HCT116 (cell line): ENCODE results near the gene ARHGAP42. TPM values are rescaled to one million over a fixed set of nuclear protein-coding genes. Genes with fewer than 3 reads are reported as not detected.

Experiments used
- ATAC-seq: fragments of 200-7000 bp; cut with Tn5 transposase; 2 replicates; pipeline ENCODE4 v1.9.1; 2020; ENCODE audit warnings: mild to moderate bottlenecking, moderate library complexity
- BruUV-seq: library from RNA; stranded (reverse); fragments of 400-500 nt; replicated peaks from 2 replicates; lab custom pipeline; 2021; lab: Mats Ljungman, UMichigan
- CTCF ChIA-PET: fragments of 300-600 bp; sonication (Branson Sonifier 250); formaldehyde crosslinking; loops from one replicate; lab custom pipeline; 2021; ENCODE audit warnings: antibody characterized with exemption; lab: Charles Lee
- POLR2A ChIA-PET: fragments of 300-600, 350-600 bp; sonication (Branson Sonifier 250); formaldehyde crosslinking; loops from one replicate; lab custom pipeline; 2021; ENCODE audit warnings: antibody characterized with exemption; lab: Charles Lee
- RAD21 ChIA-PET, 2 experiments: fragments of 300-600 bp; sonication (Branson Sonifier 250); formaldehyde crosslinking; loops; one replicate each; lab custom pipeline; 2023; ENCODE audit warnings: low total read pairs in 2 of 2; ENCODE audit not compliant: uncharacterized antibody in 2 of 2, unreplicated experiment in 2 of 2, low non-redundant PET in 1 of 2; lab: Charles Lee
- DNase-seq: peaks from one replicate; pipeline ENCODE4 v3.0.0-alpha.2; 2010; ENCODE audit warnings: low read depth, low spot score
- H2AFZ ChIP-seq: fragments of 200-600 bp; shearing (Covaris generic), sonication (generic); 2 replicates; pipeline ENCODE4 v1.6.1; 2017; ENCODE audit warnings: low read depth, mixed run types, mixed read lengths, antibody characterized with exemption, low read length; ENCODE audit not compliant: poor library complexity, severe bottlenecking
- H3K27ac ChIP-seq: 2 replicates; pipeline ENCODE4 v1.5.1; 2012; ENCODE audit warnings: low read depth, low read length
- H3K27me3 ChIP-seq: fragments of 200-600 bp; sonication (generic); 2 replicates; pipeline ENCODE4 v1.6.1; 2016; ENCODE audit warnings: mixed run types, low read length, mixed read lengths; ENCODE audit not compliant: insufficient read depth
- H3K36me3 ChIP-seq, 2 experiments: fragments of 200-500 bp in 1 of 2; fragments of 200-600 bp in 1 of 2; sonication (Bioruptor generic) in 1 of 2; sonication (generic) in 1 of 2; 2 replicates each; pipeline versions ENCODE4 v1.5.1 to v1.6.1; 2014 to 2016; ENCODE audit warnings: low read length in 2 of 2, inconsistent platforms in 1 of 2, mixed read lengths in 1 of 2, mixed run types in 1 of 2; ENCODE audit not compliant: insufficient read depth in 2 of 2, control insufficient read depth in 1 of 2
- H3K4me1 ChIP-seq, 2 experiments: fragments of 200-600 bp in 1 of 2; sonication (generic) in 1 of 2; 2 replicates each; pipeline versions ENCODE4 v1.5.1 to v1.6.1; 2012 to 2017; ENCODE audit warnings: low read length in 2 of 2, inconsistent platforms in 1 of 2, mild to moderate bottlenecking in 1 of 2, mixed read lengths in 1 of 2, mixed run types in 1 of 2, moderate library complexity in 1 of 2; ENCODE audit not compliant: insufficient read depth in 2 of 2, control insufficient read depth in 1 of 2
- H3K4me2 ChIP-seq: fragments of 200-600 bp; sonication (generic); 2 replicates; pipeline ENCODE4 v1.6.1; 2017; ENCODE audit warnings: mixed run types, low read length, mixed read lengths
- H3K4me3 ChIP-seq, 2 experiments: fragments of 200-600 bp in 1 of 2; sonication (generic) in 1 of 2; replicated peaks in 1 of 2; 2 replicates each; pipeline ENCODE4 v1.5.1; 2011 to 2016; ENCODE audit warnings: low read length in 2 of 2, control low read depth in 1 of 2, low read depth in 1 of 2, mild to moderate bottlenecking in 1 of 2, mixed read lengths in 1 of 2, mixed run types in 1 of 2
- H3K79me2 ChIP-seq: fragments of 200-600 bp; sonication (generic); 2 replicates; pipeline ENCODE4 v1.6.1; 2017; ENCODE audit warnings: mild to moderate bottlenecking, mixed run types, low read length, moderate library complexity, mixed read lengths; ENCODE audit not compliant: insufficient read depth
- H3K9ac ChIP-seq: fragments of 200-600 bp; sonication (generic); 2 replicates; pipeline ENCODE4 v1.6.1; 2016; ENCODE audit warnings: low read length, mixed read lengths
- H3K9me2 ChIP-seq: fragments of 200-600 bp; sonication (generic), shearing (Covaris generic); 2 replicates; pipeline ENCODE4 v1.6.1; 2017; ENCODE audit warnings: mixed run types, mild to moderate bottlenecking, moderate library complexity; ENCODE audit not compliant: insufficient read depth
- H3K9me3 ChIP-seq, 2 experiments: fragments of 200-500 bp in 1 of 2; fragments of 200-600 bp in 1 of 2; sonication (Bioruptor generic) in 1 of 2; sonication (generic) in 1 of 2; 2 replicates each; pipeline ENCODE4 v1.6.1; 2014 to 2017; ENCODE audit warnings: low read length in 2 of 2, mixed read lengths in 2 of 2, inconsistent platforms in 1 of 2, low read depth in 1 of 2, mild to moderate bottlenecking in 1 of 2, mixed run types in 1 of 2, moderate library complexity in 1 of 2; ENCODE audit not compliant: control insufficient read depth in 1 of 2, insufficient read depth in 1 of 2
- H4K20me1 ChIP-seq: fragments of 200-600 bp; sonication (generic), shearing (Covaris generic); 2 replicates; pipeline ENCODE4 v1.6.1; 2017; ENCODE audit warnings: mixed run types, mild to moderate bottlenecking, moderate library complexity; ENCODE audit not compliant: insufficient read depth
- CBX3 ChIP-seq: IDR thresholded peaks from 2 replicates; pipeline ENCODE4 v1.6.1; 2012; ENCODE audit warnings: low read depth
- ELF1 ChIP-seq: IDR thresholded peaks from 2 replicates; pipeline ENCODE4 v1.6.1; 2012; ENCODE audit warnings: low read depth, borderline replicate concordance
- RAD21 ChIP-seq: IDR thresholded peaks from 2 replicates; pipeline ENCODE4 v1.6.1; 2012; ENCODE audit warnings: low read depth, mild to moderate bottlenecking
- SIN3A ChIP-seq: IDR thresholded peaks from 2 replicates; pipeline ENCODE4 v1.6.1; 2012; ENCODE audit warnings: low read depth
- SP1 ChIP-seq: IDR thresholded peaks from 2 replicates; pipeline ENCODE4 v1.6.1; 2012; ENCODE audit warnings: low read depth
- SRF ChIP-seq: IDR thresholded peaks from 2 replicates; pipeline ENCODE4 v1.6.1; 2012; ENCODE audit warnings: low read depth
- YY1 ChIP-seq: IDR thresholded peaks from 2 replicates; pipeline ENCODE4 v1.6.1; 2011; ENCODE audit warnings: low read length, low read depth, moderate library complexity, mild to moderate bottlenecking; ENCODE audit not compliant: insufficient replicate concordance; ENCODE audit errors: extremely low read depth
- ZNF274 ChIP-seq: fragments of 200-500 bp; sonication (Bioruptor generic); IDR thresholded peaks from 2 replicates; pipeline ENCODE4 v1.6.1; 2014; ENCODE audit warnings: mild to moderate bottlenecking, low read depth, low read length, inconsistent platforms
- intact Hi-C: fragments of 100-400 bp; cut with micrococcal nuclease; formaldehyde crosslinking; loops from 2 replicates; pipeline ENCODE4 v1.10.0; 2022
- total RNA-seq: library from RNA; stranded (reverse); gene quantifications from one replicate; pipeline ENCODE4 v1.2.1, GENCODE V29; 2021; ENCODE audit not compliant: unreplicated experiment
- TF ChIP-seq, protein P1 (sequence below), 3 experiments: fragments of 200-600 bp in 1 of 3; sonication (generic) in 1 of 3; IDR thresholded peaks in 2 of 3; conservative IDR thresholded peaks in 1 of 3; 2 replicates each; pipeline ENCODE4 v1.5.1; 2012 to 2017; ENCODE audit warnings: low read depth in 2 of 3, low read length in 2 of 3, antibody characterized with exemption in 1 of 3, borderline replicate concordance in 1 of 3, control low read depth in 1 of 3, mild to moderate bottlenecking in 1 of 3, mixed read lengths in 1 of 3, mixed run types in 1 of 3, moderate library complexity in 1 of 3; ENCODE audit not compliant: insufficient read depth in 1 of 3

ARHGAP42 gene
- total RNA-seq, 1 experiment from 2014 or later, result 12.3 TPM

DNA sequence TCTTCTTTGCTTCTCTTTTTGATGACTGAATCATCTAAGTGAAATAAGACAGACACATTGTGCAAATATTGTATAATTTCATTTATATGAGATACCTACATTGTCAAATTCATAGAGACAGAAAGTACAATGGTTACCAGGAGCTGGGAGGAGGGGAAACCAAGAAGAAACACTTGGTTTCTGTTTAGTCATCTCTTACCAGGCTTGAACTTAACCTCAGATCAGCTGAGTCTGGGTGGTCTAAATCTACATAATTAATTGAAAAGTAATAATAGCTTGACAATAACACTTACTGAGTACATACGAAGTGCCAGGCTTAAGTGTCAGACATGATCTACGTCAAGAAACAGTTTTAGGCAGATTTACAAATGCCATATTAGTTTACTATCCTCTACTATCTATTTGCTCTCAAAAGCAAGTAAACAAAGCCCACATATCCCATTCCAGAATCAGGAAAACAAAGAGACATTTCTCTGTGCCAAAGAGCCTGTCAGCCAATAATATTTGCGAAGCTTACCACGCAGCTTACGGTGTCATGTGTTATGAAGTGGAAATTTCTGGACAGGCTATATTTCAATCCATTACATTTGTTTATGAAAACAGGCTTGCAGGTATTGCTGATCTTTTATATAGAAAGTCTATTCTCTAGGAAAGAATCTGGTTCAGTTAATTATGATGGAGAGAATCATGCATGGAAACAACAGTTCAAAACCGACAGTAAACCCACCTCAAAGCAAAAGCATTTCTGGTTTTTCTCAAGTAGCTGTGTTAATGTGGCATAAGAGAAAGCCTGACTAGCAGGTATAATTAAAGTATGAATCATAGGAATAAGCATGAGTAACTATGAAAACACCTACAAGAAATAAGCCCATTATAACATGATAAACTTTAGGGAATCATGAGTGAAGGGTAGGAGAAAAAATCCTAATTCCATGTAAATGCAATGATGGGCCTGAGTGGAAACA, 2.7 kb upstream of the ARHGAP42 start (continued):
- TF ChIP-seq, protein P1, sequence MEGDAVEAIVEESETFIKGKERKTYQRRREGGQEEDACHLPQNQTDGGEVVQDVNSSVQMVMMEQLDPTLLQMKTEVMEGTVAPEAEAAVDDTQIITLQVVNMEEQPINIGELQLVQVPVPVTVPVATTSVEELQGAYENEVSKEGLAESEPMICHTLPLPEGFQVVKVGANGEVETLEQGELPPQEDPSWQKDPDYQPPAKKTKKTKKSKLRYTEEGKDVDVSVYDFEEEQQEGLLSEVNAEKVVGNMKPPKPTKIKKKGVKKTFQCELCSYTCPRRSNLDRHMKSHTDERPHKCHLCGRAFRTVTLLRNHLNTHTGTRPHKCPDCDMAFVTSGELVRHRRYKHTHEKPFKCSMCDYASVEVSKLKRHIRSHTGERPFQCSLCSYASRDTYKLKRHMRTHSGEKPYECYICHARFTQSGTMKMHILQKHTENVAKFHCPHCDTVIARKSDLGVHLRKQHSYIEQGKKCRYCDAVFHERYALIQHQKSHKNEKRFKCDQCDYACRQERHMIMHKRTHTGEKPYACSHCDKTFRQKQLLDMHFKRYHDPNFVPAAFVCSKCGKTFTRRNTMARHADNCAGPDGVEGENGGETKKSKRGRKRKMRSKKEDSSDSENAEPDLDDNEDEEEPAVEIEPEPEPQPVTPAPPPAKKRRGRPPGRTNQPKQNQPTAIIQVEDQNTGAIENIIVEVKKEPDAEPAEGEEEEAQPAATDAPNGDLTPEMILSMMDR (IDR thresholded peaks at IDR 0.05 in 2 of 3, conservative IDR thresholded peaks at IDR 0.05 in 1 of 3; ENCODE audit: borderline replicate concordance in 1 of 3, insufficient read depth in 1 of 3, low read depth in 2 of 3, low read length in 2 of 3), result no peak
- TF ChIP-seq ZNF274, result no peak
- peak; percentile 69 for TF ChIP-seq SP1
- TF ChIP-seq ELF1, result no peak; the same call in 1 of the 2 replicates

DNA sequence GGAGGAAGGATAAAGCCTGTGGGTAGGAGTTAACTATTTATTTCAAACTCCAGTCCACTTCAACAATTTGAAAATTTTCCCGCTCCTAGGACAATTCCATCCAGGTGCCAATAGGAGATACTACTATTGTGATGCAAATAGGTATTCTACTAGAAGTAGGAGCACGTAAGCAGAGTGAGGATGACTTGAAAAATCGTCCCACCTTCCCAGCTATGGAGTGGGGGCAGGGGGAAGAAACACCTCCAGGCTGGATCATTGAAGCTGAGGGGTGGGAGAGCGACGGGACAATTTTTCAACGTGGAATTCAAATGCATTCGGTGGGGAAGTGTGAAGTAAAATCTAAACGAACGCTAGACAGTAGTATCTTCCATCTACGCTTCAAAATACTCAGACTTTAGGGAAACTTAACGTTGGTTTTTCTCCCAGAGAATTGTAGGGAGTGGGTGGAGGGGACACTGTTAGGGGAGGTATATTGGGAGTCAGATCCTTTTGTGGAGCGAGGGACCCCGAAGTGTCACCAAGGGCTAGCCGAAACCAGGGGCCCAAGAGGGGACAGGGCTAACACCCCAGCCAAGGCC, 523 bp upstream of the ARHGAP42 start:
- intact Hi-C loops, result loop anchor here (5.0 kb wide), 1 partner anchor 56 kb away; no protein-coding TSS in a partner anchor
- CTCF ChIA-PET, result no interaction called here
- Histone ChIP-seq H3K27ac (no peak overlapping the region; the same call in 1 of the 2 replicates), H3K9me3 (no peaks in the 10 kb centered on the region), H4K20me1 (no peaks in the 10 kb centered on the region), H3K9me2 (no peaks in the 10 kb centered on the region), H3K4me1 (peaks cover 10 to 60% of the 10 kb centered on the region in 2 experiments; a peak in 3 of 4 replicates), H3K9ac (peak overlapping the region; percentile 80), H3K4me2 (peak overlapping the region; percentile 69), H2AFZ (no peak overlapping the region), H3K36me3 (no peaks in the 10 kb centered on the region), H3K4me3 (peak overlapping the region; percentile 74 to 78), H3K79me2 (peaks cover 36% of the 10 kb centered on the region), H3K27me3 (no peaks in the 10 kb centered on the region)
- no peak for TF ChIP-seq YY1
- TF ChIP-seq CBX3, result no peak
- no peak for TF ChIP-seq RAD21
- no peak for TF ChIP-seq ELF1
- no peak for TF ChIP-seq SIN3A
- TF ChIP-seq, protein P1 (IDR thresholded peaks at IDR 0.05 in 2 of 3, conservative IDR thresholded peaks at IDR 0.05 in 1 of 3; ENCODE audit: borderline replicate concordance in 1 of 3, insufficient read depth in 1 of 3, low read depth in 2 of 3, low read length in 2 of 3), result no peak
- no peak for TF ChIP-seq SRF
- POLR2A ChIA-PET, result no interaction called here
- ATAC-seq (no peak), DNase-seq (no peak)
- RAD21 ChIA-PET, result no interaction called here
- no TSS peak for BruUV-seq
